Caco-2 (cell line): ENCODE data around the gene ARHGEF4. TPM values are rescaled to one million over a fixed set of nuclear protein-coding genes. Genes with fewer than 3 reads are reported as not detected.

Source experiments
- BruUV-seq: library from RNA; stranded (reverse); fragments of 400-500 nt; replicated peaks from 2 replicates; lab custom pipeline; 2021; lab: Mats Ljungman, UMichigan
- CTCF ChIA-PET: fragments of 300-600 bp; sonication (Branson Sonifier 250); formaldehyde crosslinking; loops from one replicate; lab custom pipeline; 2022; ENCODE audit warnings: antibody characterized with exemption; lab: Charles Lee
- POLR2A ChIA-PET: fragments of 300-600 bp; sonication (Branson Sonifier 250); formaldehyde crosslinking; loops from one replicate; lab custom pipeline; 2022; ENCODE audit warnings: antibody characterized with exemption; lab: Charles Lee
- DNase-seq, 2 experiments: peaks; one replicate each; pipeline versions ENCODE4 v3.0.0 to v3.0.0-alpha.2; 2020 to 2022
- H3K27me3 ChIP-seq: replicated peaks from 2 replicates; pipeline ENCODE4 v1.6.0; 2011; ENCODE audit warnings: low read length; ENCODE audit not compliant: control insufficient read depth, insufficient read depth
- H3K36me3 ChIP-seq: 2 replicates; pipeline ENCODE4 v1.5.1; 2011; ENCODE audit warnings: low read length; ENCODE audit not compliant: control insufficient read depth, insufficient read depth
- H3K4me1 ChIP-seq: fragments of 250-450 bp; sonication (Bioruptor Pico); 2 replicates; pipeline ENCODE4 v1.5.1; 2020; ENCODE audit warnings: mild to moderate bottlenecking
- H3K4me3 ChIP-seq: 2 replicates; pipeline ENCODE4 v1.5.1; 2011; ENCODE audit warnings: low read depth, mild to moderate bottlenecking, control low read depth, low read length
- H3K9me3 ChIP-seq: fragments of 250-450 bp; sonication (Bioruptor Pico); 2 replicates; pipeline ENCODE4 v1.5.1; 2020; ENCODE audit warnings: mild to moderate bottlenecking, moderate library complexity
- H3K27ac Mint-ChIP-seq: one replicate; pipeline ENCODE4 v1.8.0; 2022; ENCODE audit warnings: mixed read lengths; ENCODE audit not compliant: unreplicated experiment
- H3K27me3 Mint-ChIP-seq: one replicate; pipeline ENCODE4 v1.8.0; 2022; ENCODE audit warnings: mixed read lengths; ENCODE audit not compliant: insufficient read depth, unreplicated experiment
- H3K36me3 Mint-ChIP-seq: one replicate; pipeline ENCODE4 v1.8.0; 2022; ENCODE audit warnings: mild to moderate bottlenecking, mixed read lengths; ENCODE audit not compliant: insufficient read depth, unreplicated experiment
- H3K4me1 Mint-ChIP-seq: one replicate; pipeline ENCODE4 v1.8.0; 2022; ENCODE audit warnings: low read depth, mixed read lengths; ENCODE audit not compliant: unreplicated experiment
- H3K4me3 Mint-ChIP-seq: one replicate; pipeline ENCODE4 v1.8.0; 2022; ENCODE audit warnings: mild to moderate bottlenecking, moderate library complexity, mixed read lengths; ENCODE audit not compliant: unreplicated experiment
- H3K9me3 Mint-ChIP-seq: one replicate; pipeline ENCODE4 v1.8.0; 2022; ENCODE audit warnings: mixed read lengths; ENCODE audit not compliant: unreplicated experiment
- CTCF ChIP-seq, 2 experiments: fragments of 200-600 bp in 1 of 2; IDR thresholded peaks; 1 replicate in 1 of 2; 2 replicates in 1 of 2; pipeline versions ENCODE4 v1.5.1 to v1.8.0; 2011 to 2022; ENCODE audit warnings: antibody characterized with exemption in 1 of 2, control low read depth in 1 of 2, inconsistent platforms in 1 of 2, low read depth in 1 of 2, low read length in 1 of 2, mild to moderate bottlenecking in 1 of 2, moderate library complexity in 1 of 2; ENCODE audit not compliant: insufficient read depth in 1 of 2, severe bottlenecking in 1 of 2, unreplicated experiment in 1 of 2
- intact Hi-C: fragments of 100-400 bp; cut with micrococcal nuclease; formaldehyde crosslinking; loops from one replicate; pipeline ENCODE4 v1.10.0; 2022; ENCODE audit not compliant: unreplicated experiment
- total RNA-seq: library from RNA; stranded (reverse); gene quantifications from 2 replicates; pipeline ENCODE4 v1.2.3, GENCODE V29; 2022

The ARHGEF4 gene
- total RNA-seq, 1 experiment from 2014 or later, result 1.8 TPM

- Histone ChIP-seq H3K4me3 (no peak overlapping the region), H3K9me3 (peaks cover 4% of the 10 kb centered on the region; the same call in 1 of the 2 replicates), H3K4me1 (no peaks in the 10 kb centered on the region), H3K36me3 (no peaks in the 10 kb centered on the region), H3K27me3 (no peaks in the 10 kb centered on the region)
- Mint-ChIP-seq H3K4me1 (no peaks in the 10 kb centered on the region), H3K27ac (no peak overlapping the region), H3K36me3 (no peaks in the 10 kb centered on the region), H3K27me3 (no peaks in the 10 kb centered on the region), H3K4me3 (no peak overlapping the region), H3K9me3 (peaks cover 15% of the 10 kb centered on the region)
- no TSS peak for BruUV-seq
- intact Hi-C loops, result no loop called here
- TF ChIP-seq CTCF (IDR thresholded peaks at IDR 0.05; ENCODE audit: insufficient read depth in 1 of 2, low read depth in 1 of 2, low read length in 1 of 2, severe bottlenecking in 1 of 2, unreplicated experiment in 1 of 2), result no peak
- POLR2A ChIA-PET, result no interaction called here
- DNase-seq, result no peak
- CTCF ChIA-PET, result interaction anchor here (0.5 kb wide), 1 partner anchor 64 kb away, joined by 5 read pairs; no protein-coding TSS in a partner anchor
Observed at GRCh38 chr2:130854301-130854700, 17.6 kb downstream of the ARHGEF4 start.

GRCh38 chr2:130864830-130865800, 28.4 kb downstream of the ARHGEF4 start:
- no TSS peak for BruUV-seq
- no peak for TF ChIP-seq CTCF (IDR thresholded peaks at IDR 0.05; ENCODE audit: insufficient read depth in 1 of 2, low read depth in 1 of 2, low read length in 1 of 2, severe bottlenecking in 1 of 2, unreplicated experiment in 1 of 2)
- Histone ChIP-seq H3K36me3 (no peaks in the 10 kb centered on the region), H3K9me3 (no peaks in the 10 kb centered on the region), H3K27me3 (no peaks in the 10 kb centered on the region), H3K4me3 (no peak overlapping the region), H3K4me1 (no peaks in the 10 kb centered on the region)
- Mint-ChIP-seq H3K36me3 (peaks cover 5% of the 10 kb centered on the region), H3K27ac (no peak overlapping the region), H3K4me1 (no peaks in the 10 kb centered on the region), H3K9me3 (no peaks in the 10 kb centered on the region), H3K4me3 (no peak overlapping the region), H3K27me3 (peaks cover 9% of the 10 kb centered on the region)
- DNase-seq, result peak; percentile 53 to 67
- CTCF ChIA-PET, result interaction anchor here (1.0 kb wide), 1 partner anchor 67 kb away, joined by 3 read pairs; no protein-coding TSS in a partner anchor
- POLR2A ChIA-PET, result no interaction called here
- intact Hi-C loops, result no loop called here

GRCh38 chr2:130869441-130870160, 32.9 kb downstream of the ARHGEF4 start:
- no peak for TF ChIP-seq CTCF (IDR thresholded peaks at IDR 0.05; ENCODE audit: insufficient read depth in 1 of 2, low read depth in 1 of 2, low read length in 1 of 2, severe bottlenecking in 1 of 2, unreplicated experiment in 1 of 2)
- no peak overlapping the region for H3K27ac Mint-ChIP-seq
- POLR2A ChIA-PET, result no interaction called here
- no peak for DNase-seq
- H3K4me3 Mint-ChIP-seq, result no peak overlapping the region
- Histone ChIP-seq H3K9me3 (no peaks in the 10 kb centered on the region), H3K27me3 (no peaks in the 10 kb centered on the region; the same call in 1 of the 2 replicates), H3K4me3 (no peak overlapping the region), H3K36me3 (no peaks in the 10 kb centered on the region), H3K4me1 (no peaks in the 10 kb centered on the region)
- H3K9me3 Mint-ChIP-seq, result no peaks in the 10 kb centered on the region
- CTCF ChIA-PET, result interaction anchor here (2.1 kb wide), 1 partner anchor 72 kb away, joined by 7 read pairs; no protein-coding TSS in a partner anchor
- no TSS peak for BruUV-seq
- intact Hi-C loops, result no loop called here
- peaks cover 9% of the 10 kb centered on the region for H3K27me3 Mint-ChIP-seq
- no peaks in the 10 kb centered on the region for H3K4me1 Mint-ChIP-seq
- peaks cover 5% of the 10 kb centered on the region for H3K36me3 Mint-ChIP-seq
